H1 (cell line): ENCODE results near the gene TIMP3. TPM values are rescaled to one million over a fixed set of nuclear protein-coding genes. Genes with fewer than 3 reads are reported as not detected.

Experiments
- BCL11A ChIP-seq, 2 experiments: IDR thresholded peaks; one replicate each; pipeline ENCODE4 v1.6.1; 2011; ENCODE audit warnings: low read depth in 2 of 2, low read length in 2 of 2, mild to moderate bottlenecking in 2 of 2
- FOSL1 ChIP-seq: IDR thresholded peaks from 2 replicates; pipeline ENCODE4 v1.6.1; 2011; ENCODE audit warnings: mild to moderate bottlenecking, low read depth, low read length, moderate library complexity; ENCODE audit not compliant: insufficient read depth
- HDAC2 ChIP-seq, 2 experiments: fragments of 300-600 bp in 1 of 2; sonication (generic) in 1 of 2; IDR thresholded peaks; 2 replicates each; pipeline ENCODE4 v1.6.1; 2011 to 2012; ENCODE audit warnings: low read depth in 2 of 2, low read length in 2 of 2, mild to moderate bottlenecking in 2 of 2, moderate library complexity in 2 of 2, borderline replicate concordance in 1 of 2, inconsistent platforms in 1 of 2
- JUN ChIP-seq: IDR thresholded peaks from 2 replicates; pipeline ENCODE4 v1.6.1; 2011; ENCODE audit warnings: low read depth, mild to moderate bottlenecking, improper control_type of control experiment, low read length
- TCF12 ChIP-seq: IDR thresholded peaks from 2 replicates; pipeline ENCODE4 v1.6.1; 2011; ENCODE audit warnings: low read depth, mild to moderate bottlenecking, low read length
- ZNF274 ChIP-seq: IDR thresholded peaks from 2 replicates; pipeline ENCODE4 v1.7.0; 2012; ENCODE audit warnings: low read length, borderline replicate concordance; ENCODE audit errors: extremely low read depth
- polyA plus RNA-seq, 7 experiments: library from polyadenylated mRNA; depleted of rRNA in 3 of 7; stranded (reverse) in 5 of 7; unstranded in 2 of 7; fragments of >200 nt in 5 of 7; fragments of 200-250 nt in 2 of 7; gene quantifications; 1 replicate in 5 of 7; 2 replicates in 1 of 7; 4 replicates in 1 of 7; pipeline versions ENCODE4 v1.2.1 to v1.2.3, GENCODE V29; 2011 to 2013; ENCODE audit warnings: missing spikeins in 2 of 7, mixed read lengths in 2 of 7
- total RNA-seq: library from RNA; stranded (reverse); fragmentation: NEBNext Ultra II Directional; extraction: Animal tissue kit (Norgen Biotek cat#: 25700); gene quantifications from 2 replicates; pipeline ENCODE4 v1.2.1, GENCODE V29; 2021
- TF ChIP-seq, protein P1 (sequence below): fragments of 300-600 bp; sonication (generic); IDR thresholded peaks from 2 replicates; pipeline ENCODE4 v1.7.1; 2012; ENCODE audit warnings: low read length, moderate library complexity, mild to moderate bottlenecking, inconsistent platforms; ENCODE audit not compliant: insufficient replicate concordance

TIMP3 gene
- total and polyA plus RNA-seq, 2 of the 8 experiments (the other 6 are each of a cell fraction or from before 2014, with no cell fraction given), result 1.3 to 4.7 TPM

DNA sequence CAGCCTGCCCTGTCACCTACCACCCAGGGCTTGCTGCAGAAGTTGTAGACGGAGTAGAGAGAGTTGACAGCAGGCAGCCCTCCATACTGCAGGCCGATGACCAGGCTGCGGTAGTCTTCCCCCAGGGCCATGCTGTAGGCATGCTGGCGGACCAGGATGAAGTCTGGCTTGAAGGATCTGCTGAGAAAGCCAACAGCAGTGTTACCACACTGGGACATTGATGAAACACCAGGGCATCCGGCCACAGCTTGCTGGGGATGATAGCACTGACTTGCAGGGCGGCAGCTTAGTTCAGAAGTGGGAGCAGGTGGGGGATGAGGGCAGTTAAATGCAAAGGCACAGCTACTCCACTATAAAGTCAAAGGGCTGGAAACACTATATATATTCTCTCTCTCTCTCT lies 67.4 kb downstream of the TIMP3 start (continued):
- TF ChIP-seq, protein P1, sequence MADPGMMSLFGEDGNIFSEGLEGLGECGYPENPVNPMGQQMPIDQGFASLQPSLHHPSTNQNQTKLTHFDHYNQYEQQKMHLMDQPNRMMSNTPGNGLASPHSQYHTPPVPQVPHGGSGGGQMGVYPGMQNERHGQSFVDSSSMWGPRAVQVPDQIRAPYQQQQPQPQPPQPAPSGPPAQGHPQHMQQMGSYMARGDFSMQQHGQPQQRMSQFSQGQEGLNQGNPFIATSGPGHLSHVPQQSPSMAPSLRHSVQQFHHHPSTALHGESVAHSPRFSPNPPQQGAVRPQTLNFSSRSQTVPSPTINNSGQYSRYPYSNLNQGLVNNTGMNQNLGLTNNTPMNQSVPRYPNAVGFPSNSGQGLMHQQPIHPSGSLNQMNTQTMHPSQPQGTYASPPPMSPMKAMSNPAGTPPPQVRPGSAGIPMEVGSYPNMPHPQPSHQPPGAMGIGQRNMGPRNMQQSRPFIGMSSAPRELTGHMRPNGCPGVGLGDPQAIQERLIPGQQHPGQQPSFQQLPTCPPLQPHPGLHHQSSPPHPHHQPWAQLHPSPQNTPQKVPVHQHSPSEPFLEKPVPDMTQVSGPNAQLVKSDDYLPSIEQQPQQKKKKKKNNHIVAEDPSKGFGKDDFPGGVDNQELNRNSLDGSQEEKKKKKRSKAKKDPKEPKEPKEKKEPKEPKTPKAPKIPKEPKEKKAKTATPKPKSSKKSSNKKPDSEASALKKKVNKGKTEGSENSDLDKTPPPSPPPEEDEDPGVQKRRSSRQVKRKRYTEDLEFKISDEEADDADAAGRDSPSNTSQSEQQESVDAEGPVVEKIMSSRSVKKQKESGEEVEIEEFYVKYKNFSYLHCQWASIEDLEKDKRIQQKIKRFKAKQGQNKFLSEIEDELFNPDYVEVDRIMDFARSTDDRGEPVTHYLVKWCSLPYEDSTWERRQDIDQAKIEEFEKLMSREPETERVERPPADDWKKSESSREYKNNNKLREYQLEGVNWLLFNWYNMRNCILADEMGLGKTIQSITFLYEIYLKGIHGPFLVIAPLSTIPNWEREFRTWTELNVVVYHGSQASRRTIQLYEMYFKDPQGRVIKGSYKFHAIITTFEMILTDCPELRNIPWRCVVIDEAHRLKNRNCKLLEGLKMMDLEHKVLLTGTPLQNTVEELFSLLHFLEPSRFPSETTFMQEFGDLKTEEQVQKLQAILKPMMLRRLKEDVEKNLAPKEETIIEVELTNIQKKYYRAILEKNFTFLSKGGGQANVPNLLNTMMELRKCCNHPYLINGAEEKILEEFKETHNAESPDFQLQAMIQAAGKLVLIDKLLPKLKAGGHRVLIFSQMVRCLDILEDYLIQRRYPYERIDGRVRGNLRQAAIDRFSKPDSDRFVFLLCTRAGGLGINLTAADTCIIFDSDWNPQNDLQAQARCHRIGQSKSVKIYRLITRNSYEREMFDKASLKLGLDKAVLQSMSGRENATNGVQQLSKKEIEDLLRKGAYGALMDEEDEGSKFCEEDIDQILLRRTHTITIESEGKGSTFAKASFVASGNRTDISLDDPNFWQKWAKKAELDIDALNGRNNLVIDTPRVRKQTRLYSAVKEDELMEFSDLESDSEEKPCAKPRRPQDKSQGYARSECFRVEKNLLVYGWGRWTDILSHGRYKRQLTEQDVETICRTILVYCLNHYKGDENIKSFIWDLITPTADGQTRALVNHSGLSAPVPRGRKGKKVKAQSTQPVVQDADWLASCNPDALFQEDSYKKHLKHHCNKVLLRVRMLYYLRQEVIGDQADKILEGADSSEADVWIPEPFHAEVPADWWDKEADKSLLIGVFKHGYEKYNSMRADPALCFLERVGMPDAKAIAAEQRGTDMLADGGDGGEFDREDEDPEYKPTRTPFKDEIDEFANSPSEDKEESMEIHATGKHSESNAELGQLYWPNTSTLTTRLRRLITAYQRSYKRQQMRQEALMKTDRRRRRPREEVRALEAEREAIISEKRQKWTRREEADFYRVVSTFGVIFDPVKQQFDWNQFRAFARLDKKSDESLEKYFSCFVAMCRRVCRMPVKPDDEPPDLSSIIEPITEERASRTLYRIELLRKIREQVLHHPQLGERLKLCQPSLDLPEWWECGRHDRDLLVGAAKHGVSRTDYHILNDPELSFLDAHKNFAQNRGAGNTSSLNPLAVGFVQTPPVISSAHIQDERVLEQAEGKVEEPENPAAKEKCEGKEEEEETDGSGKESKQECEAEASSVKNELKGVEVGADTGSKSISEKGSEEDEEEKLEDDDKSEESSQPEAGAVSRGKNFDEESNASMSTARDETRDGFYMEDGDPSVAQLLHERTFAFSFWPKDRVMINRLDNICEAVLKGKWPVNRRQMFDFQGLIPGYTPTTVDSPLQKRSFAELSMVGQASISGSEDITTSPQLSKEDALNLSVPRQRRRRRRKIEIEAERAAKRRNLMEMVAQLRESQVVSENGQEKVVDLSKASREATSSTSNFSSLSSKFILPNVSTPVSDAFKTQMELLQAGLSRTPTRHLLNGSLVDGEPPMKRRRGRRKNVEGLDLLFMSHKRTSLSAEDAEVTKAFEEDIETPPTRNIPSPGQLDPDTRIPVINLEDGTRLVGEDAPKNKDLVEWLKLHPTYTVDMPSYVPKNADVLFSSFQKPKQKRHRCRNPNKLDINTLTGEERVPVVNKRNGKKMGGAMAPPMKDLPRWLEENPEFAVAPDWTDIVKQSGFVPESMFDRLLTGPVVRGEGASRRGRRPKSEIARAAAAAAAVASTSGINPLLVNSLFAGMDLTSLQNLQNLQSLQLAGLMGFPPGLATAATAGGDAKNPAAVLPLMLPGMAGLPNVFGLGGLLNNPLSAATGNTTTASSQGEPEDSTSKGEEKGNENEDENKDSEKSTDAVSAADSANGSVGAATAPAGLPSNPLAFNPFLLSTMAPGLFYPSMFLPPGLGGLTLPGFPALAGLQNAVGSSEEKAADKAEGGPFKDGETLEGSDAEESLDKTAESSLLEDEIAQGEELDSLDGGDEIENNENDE, result no peak
- TF ChIP-seq ZNF274 (no peak), HDAC2 (IDR thresholded peaks at IDR 0.05; ENCODE audit: borderline replicate concordance in 1 of 2, low read depth in 2 of 2, low read length in 2 of 2) (no peak), FOSL1 (no peak), JUN (no peak), BCL11A (IDR thresholded peaks at IDR 0.05; ENCODE audit: low read depth in 2 of 2, low read length in 2 of 2) (no peak), TCF12 (no peak)
